Calu3 (cell line): ENCODE data around the gene ZNF491. TPM values are rescaled to one million over a fixed set of nuclear protein-coding genes. Genes with fewer than 3 reads are reported as not detected.
A peak's percentile ranks its signal among the peaks of the same experiment; 100 is the strongest.
"Not testable (repeated sequence)": the region's sequence is repeated elsewhere in the genome, so short reads cannot be mapped to it uniquely, and the experiment has no call there.

Source experiments
- BruUV-seq: library from RNA; stranded (reverse); fragments of 400-500 nt; replicated peaks from 2 replicates; lab custom pipeline; 2021; lab: Mats Ljungman, UMichigan
- CTCF ChIA-PET: fragments of 300-600 bp; sonication (Branson Sonifier 250); formaldehyde crosslinking; loops from one replicate; lab custom pipeline; 2022; ENCODE audit warnings: antibody characterized with exemption; lab: Charles Lee
- DNase-seq: peaks from one replicate; pipeline ENCODE4 v3.0.0; 2022
- H3K27ac Mint-ChIP-seq: one replicate; pipeline ENCODE4 v1.8.0; 2022; ENCODE audit warnings: mixed read lengths; ENCODE audit not compliant: unreplicated experiment
- H3K27me3 Mint-ChIP-seq: one replicate; pipeline ENCODE4 v1.8.0; 2022; ENCODE audit warnings: mixed read lengths; ENCODE audit not compliant: unreplicated experiment
- H3K36me3 Mint-ChIP-seq: one replicate; pipeline ENCODE4 v1.8.0; 2022; ENCODE audit warnings: mild to moderate bottlenecking, moderate library complexity, mixed read lengths; ENCODE audit not compliant: insufficient read depth, unreplicated experiment
- H3K4me1 Mint-ChIP-seq: one replicate; pipeline ENCODE4 v1.8.0; 2022; ENCODE audit warnings: mild to moderate bottlenecking, low read depth, mixed read lengths; ENCODE audit not compliant: unreplicated experiment
- H3K4me3 Mint-ChIP-seq: one replicate; pipeline ENCODE4 v1.8.0; 2022; ENCODE audit warnings: mild to moderate bottlenecking, low read depth, moderate library complexity, mixed read lengths; ENCODE audit not compliant: unreplicated experiment
- H3K9me3 Mint-ChIP-seq: one replicate; pipeline ENCODE4 v1.8.0; 2022; ENCODE audit warnings: low read depth, mixed read lengths; ENCODE audit not compliant: unreplicated experiment
- intact Hi-C: fragments of 100-400 bp; cut with micrococcal nuclease; formaldehyde crosslinking; loops from one replicate; pipeline ENCODE4 v1.10.0; 2022; ENCODE audit not compliant: unreplicated experiment
- total RNA-seq: library from RNA; stranded (reverse); gene quantifications from 2 replicates; pipeline ENCODE4 v1.2.3, GENCODE V29; 2022
- TF ChIP-seq, protein P1 (sequence below): fragments of 200-600 bp; IDR thresholded peaks from one replicate; pipeline ENCODE4 v1.8.0; 2022; ENCODE audit warnings: antibody characterized with exemption; ENCODE audit not compliant: unreplicated experiment

The ZNF491 gene
- total RNA-seq, 1 experiment from 2014 or later = 0.92 TPM

DNA sequence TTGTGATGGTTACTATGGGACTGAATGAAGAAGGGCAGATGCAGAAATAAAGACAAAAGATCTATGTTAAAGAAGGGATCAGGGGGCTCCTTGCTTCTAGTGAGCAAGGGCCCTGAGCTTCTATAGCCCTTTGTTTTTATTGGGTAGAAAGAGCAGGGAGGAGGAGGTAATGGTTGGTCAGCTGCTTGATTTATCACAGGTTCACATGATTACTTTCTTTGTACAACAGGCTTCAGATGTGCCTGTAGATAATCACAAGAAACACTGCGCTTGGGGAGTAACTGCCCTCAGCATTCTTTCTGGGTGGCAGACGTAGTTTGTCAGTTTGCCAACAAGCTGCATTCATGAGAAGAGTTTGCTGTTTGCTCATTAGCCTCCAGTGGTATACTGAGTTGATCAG, 45.4 kb downstream of the ZNF491 start:
- H3K27ac Mint-ChIP-seq = no peak overlapping the region

GRCh38 chr19:11847615-11848014, 49.3 kb downstream of the ZNF491 start:
- peaks cover 10% of the 10 kb centered on the region for H3K9me3 Mint-ChIP-seq
- H3K4me1 Mint-ChIP-seq, intact Hi-C loops, BruUV-seq, H3K36me3 Mint-ChIP-seq, CTCF ChIA-PET, H3K27ac Mint-ChIP-seq, DNase-seq, H3K4me3 Mint-ChIP-seq, H3K27me3 Mint-ChIP-seq: not testable (repeated sequence)

More for the DNA sequence above, 45.4 kb downstream of the ZNF491 start:
- Mint-ChIP-seq H3K27me3 (no peaks in the 10 kb centered on the region), H3K9me3 (peaks cover 8% of the 10 kb centered on the region), H3K36me3 (no peaks in the 10 kb centered on the region), H3K4me1 (no peaks in the 10 kb centered on the region), H3K4me3 (no peak overlapping the region)
- BruUV-seq = no TSS peak
- CTCF ChIA-PET = interaction anchor here (0.6 kb wide), 1 partner anchor 584 kb away, joined by 3 read pairs; no protein-coding TSS in a partner anchor
- DNase-seq = no peak
- TF ChIP-seq, protein P1, sequence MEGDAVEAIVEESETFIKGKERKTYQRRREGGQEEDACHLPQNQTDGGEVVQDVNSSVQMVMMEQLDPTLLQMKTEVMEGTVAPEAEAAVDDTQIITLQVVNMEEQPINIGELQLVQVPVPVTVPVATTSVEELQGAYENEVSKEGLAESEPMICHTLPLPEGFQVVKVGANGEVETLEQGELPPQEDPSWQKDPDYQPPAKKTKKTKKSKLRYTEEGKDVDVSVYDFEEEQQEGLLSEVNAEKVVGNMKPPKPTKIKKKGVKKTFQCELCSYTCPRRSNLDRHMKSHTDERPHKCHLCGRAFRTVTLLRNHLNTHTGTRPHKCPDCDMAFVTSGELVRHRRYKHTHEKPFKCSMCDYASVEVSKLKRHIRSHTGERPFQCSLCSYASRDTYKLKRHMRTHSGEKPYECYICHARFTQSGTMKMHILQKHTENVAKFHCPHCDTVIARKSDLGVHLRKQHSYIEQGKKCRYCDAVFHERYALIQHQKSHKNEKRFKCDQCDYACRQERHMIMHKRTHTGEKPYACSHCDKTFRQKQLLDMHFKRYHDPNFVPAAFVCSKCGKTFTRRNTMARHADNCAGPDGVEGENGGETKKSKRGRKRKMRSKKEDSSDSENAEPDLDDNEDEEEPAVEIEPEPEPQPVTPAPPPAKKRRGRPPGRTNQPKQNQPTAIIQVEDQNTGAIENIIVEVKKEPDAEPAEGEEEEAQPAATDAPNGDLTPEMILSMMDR = no peak
- intact Hi-C loops = no loop called here

DNA sequence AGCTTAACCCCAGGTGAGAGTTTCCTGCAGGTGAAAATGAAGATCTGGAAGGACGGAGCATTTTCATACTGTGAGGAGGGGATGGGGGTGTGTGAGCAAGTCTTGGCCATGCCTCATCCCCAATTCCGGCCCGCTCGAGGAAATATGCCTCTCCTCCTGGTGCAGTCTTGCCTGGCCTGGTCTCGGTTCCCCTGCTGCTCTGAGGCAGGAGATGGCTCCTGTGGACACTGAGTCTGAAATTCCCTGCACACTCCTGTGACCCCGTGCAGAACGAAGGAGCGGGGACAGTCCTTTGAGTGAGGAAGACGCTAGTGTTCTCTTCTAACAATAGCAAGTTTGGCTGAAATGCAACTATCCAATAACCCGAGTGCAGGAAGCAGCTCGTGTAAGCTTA, 49.9 kb downstream of the ZNF491 start:
- H3K36me3 Mint-ChIP-seq = no peaks in the 10 kb centered on the region
- H3K9me3 Mint-ChIP-seq = peaks cover 7% of the 10 kb centered on the region
- TF ChIP-seq, protein P1 = no peak
- BruUV-seq = no TSS peak
- no peaks in the 10 kb centered on the region for H3K4me1 Mint-ChIP-seq
- intact Hi-C loops = no loop called here
- CTCF ChIA-PET = no interaction called here
- H3K27me3 Mint-ChIP-seq = no peaks in the 10 kb centered on the region
- no peak overlapping the region for H3K27ac Mint-ChIP-seq
- no peak overlapping the region for H3K4me3 Mint-ChIP-seq
- no peak for DNase-seq

DNA sequence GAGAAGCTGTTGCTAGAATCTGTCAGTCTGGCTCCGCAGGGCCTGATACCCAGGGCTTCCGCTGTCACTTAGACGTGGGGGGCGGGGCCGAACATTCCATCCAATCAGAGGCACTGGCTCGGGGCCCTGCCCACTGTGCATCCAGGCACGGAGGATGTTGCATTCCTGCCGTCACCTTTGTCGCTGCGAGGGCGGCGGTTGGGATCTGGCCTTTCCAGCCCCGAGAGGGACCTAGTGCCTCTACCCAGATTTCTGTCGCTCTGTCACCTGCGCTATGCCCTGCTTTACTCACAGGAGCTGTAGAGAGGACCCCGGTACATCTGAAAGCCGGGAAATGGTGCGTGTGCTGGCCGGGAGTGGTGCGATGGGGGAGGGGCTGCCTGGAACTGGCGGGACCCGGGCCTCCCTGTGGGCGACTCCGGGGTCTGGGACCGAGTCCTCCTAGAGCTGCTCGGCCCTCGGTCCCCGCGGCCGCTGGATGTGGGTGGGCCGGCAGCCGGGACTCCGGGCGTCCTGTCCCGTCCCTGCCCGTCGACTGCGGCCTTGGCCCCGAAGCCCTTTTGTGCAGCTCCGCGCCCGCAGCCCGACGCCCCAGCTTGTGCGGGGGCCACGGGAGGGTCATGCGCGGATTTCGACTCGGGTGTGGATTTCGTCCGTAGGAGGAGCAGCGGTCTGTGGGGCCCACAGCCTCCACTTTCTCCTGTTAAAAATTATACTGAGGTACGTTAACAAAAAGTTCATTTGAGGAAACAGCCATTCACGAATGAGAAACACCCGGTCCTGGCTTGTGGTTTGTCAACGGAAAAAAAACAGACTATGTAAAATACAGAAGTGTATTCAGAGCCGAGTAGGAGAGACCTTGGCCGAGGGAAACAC, 50.5 kb downstream of the ZNF491 start, which contains the start of gene ZNF439:
Gene ZNF439 (plus strand): TSS at position 133 of the 876 bp plus-strand sequence. CDS start 142 bp downstream, at position 275.
- TF ChIP-seq, protein P1 = no peak
- H3K27me3 Mint-ChIP-seq = no peaks in the 10 kb centered on the region
- no peak within 1 kb of the TSS for H3K4me3 Mint-ChIP-seq
- H3K36me3 Mint-ChIP-seq = no peaks in the 10 kb centered on the region
- H3K27ac Mint-ChIP-seq = no peak within 1 kb of the TSS
- H3K9me3 Mint-ChIP-seq = peaks cover 7% of the 10 kb centered on the region
- intact Hi-C loops = no loop called here
- DNase-seq = peak; percentile 35
- H3K4me1 Mint-ChIP-seq = no peaks in the 10 kb centered on the region
- CTCF ChIA-PET = no interaction called here
- no TSS peak for BruUV-seq

GRCh38 chr19:11850289-11850688, 52.0 kb downstream of the ZNF491 start:
- CTCF ChIA-PET = not testable (repeated sequence)

More at GRCh38 chr19:11850289-11850688, 52.0 kb downstream of the ZNF491 start:
- BruUV-seq, DNase-seq, H3K4me3 Mint-ChIP-seq, H3K27ac Mint-ChIP-seq, H3K4me1 Mint-ChIP-seq, H3K36me3 Mint-ChIP-seq, H3K9me3 Mint-ChIP-seq, H3K27me3 Mint-ChIP-seq, intact Hi-C loops: not testable (repeated sequence)
